HG03060 (cell line): ENCODE results near the gene CUL4A.

Experiments
- ATAC-seq: cut with Tn5 transposase; IDR thresholded peaks from one replicate; pipeline ENCODE4 v1.9.1; 2021; ENCODE audit warnings: low read depth, moderate number of reproducible peaks; ENCODE audit not compliant: unreplicated experiment

CUL4A gene

GRCh38 chr13:113179374-113180230 is 29.8 kb upstream of the CUL4A start:
- ATAC-seq: no peak

- no peak for ATAC-seq
Measured at GRCh38 chr13:113182046-113182445, 27.4 kb upstream of the CUL4A start.

- ATAC-seq: no peak
Measured at GRCh38 chr13:113183450-113184129, 25.8 kb upstream of the CUL4A start.

- no peak for ATAC-seq
Measured at GRCh38 chr13:113184568-113185440, 24.6 kb upstream of the CUL4A start.

- ATAC-seq: peak; percentile 80
Measured at GRCh38 chr13:113186061-113186900, 23.1 kb upstream of the CUL4A start.

GRCh38 chr13:113187263-113187669 is 22.1 kb upstream of the CUL4A start:
- ATAC-seq: no peak

GRCh38 chr13:113187883-113188665 is 21.3 kb upstream of the CUL4A start:
- no peak for ATAC-seq

- ATAC-seq: no peak
Measured at GRCh38 chr13:113190181-113190580, 19.2 kb upstream of the CUL4A start.

- ATAC-seq: no peak
Measured at GRCh38 chr13:113192279-113192678, 17.1 kb upstream of the CUL4A start.

GRCh38 chr13:113192902-113193301 is 16.5 kb upstream of the CUL4A start:
- ATAC-seq: no peak

GRCh38 chr13:113195360-113195759 is 14.1 kb upstream of the CUL4A start:
- no peak for ATAC-seq

- ATAC-seq: no peak
Measured at GRCh38 chr13:113196970-113197737, 12.3 kb upstream of the CUL4A start.

GRCh38 chr13:113201815-113202214 is 7.6 kb upstream of the CUL4A start:
- ATAC-seq: no peak

- ATAC-seq: no peak
Measured at GRCh38 chr13:113202912-113203311, 6.5 kb upstream of the CUL4A start.

- ATAC-seq: no peak
Measured at GRCh38 chr13:113203507-113204377, 5.7 kb upstream of the CUL4A start.

- no peak for ATAC-seq
Measured at GRCh38 chr13:113204378-113204734, 5.1 kb upstream of the CUL4A start.

GRCh38 chr13:113205428-113205931 is 3.9 kb upstream of the CUL4A start:
- ATAC-seq: no peak
